NCI-H1417 (cell line): ENCODE results near the gene MRPL16.

Experiments
- DNase-seq, 3 experiments: peaks; one replicate each; lab custom pipeline; 2025; lab: John Stamatoyannopoulos, UW

The MRPL16 gene

GRCh38 chr11:59771605-59772004 is 39.0 kb downstream of the MRPL16 start:
- no peak for DNase-seq

GRCh38 chr11:59770869-59771268 is 39.7 kb downstream of the MRPL16 start:
- DNase-seq = no peak

GRCh38 chr11:59770319-59770718 is 40.3 kb downstream of the MRPL16 start:
- DNase-seq = no peak

- DNase-seq = no peak
Observed at GRCh38 chr11:59769828-59770227, 40.8 kb downstream of the MRPL16 start.

GRCh38 chr11:59769111-59769510 is 41.5 kb downstream of the MRPL16 start:
- DNase-seq = no peak

GRCh38 chr11:59767225-59767611 is 43.4 kb downstream of the MRPL16 start:
- DNase-seq = no peak

GRCh38 chr11:59766542-59767224 is 43.9 kb downstream of the MRPL16 start:
- no peak for DNase-seq

GRCh38 chr11:59765068-59765735 is 45.4 kb downstream of the MRPL16 start:
- DNase-seq = no peak

- DNase-seq = no peak
Observed at GRCh38 chr11:59761993-59762392, 48.6 kb downstream of the MRPL16 start.

- DNase-seq = no peak
Observed at GRCh38 chr11:59760771-59761170, 49.8 kb downstream of the MRPL16 start.

- DNase-seq = no peak
Observed at GRCh38 chr11:59759900-59760299, 50.7 kb downstream of the MRPL16 start.

- no peak for DNase-seq
Observed at GRCh38 chr11:59758401-59759037, 52.1 kb downstream of the MRPL16 start.

- DNase-seq = no peak
Observed at GRCh38 chr11:59756845-59757244, 53.7 kb downstream of the MRPL16 start.

GRCh38 chr11:59756558-59756840 is 54.1 kb downstream of the MRPL16 start:
- no peak for DNase-seq
